NCI-H2029 treated with DMSO at 0.1 percent for 48 hours (cell line): ENCODE results near the gene FNBP1L.
"Not testable (repeated sequence)": the region's sequence is repeated elsewhere in the genome, so short reads cannot be mapped to it uniquely, and the experiment has no call there.

Source experiments
- DNase-seq: peaks from one replicate; lab custom pipeline; 2025; lab: John Stamatoyannopoulos, UW

The FNBP1L gene

GRCh38 chr1:93573940-93574469, 126.1 kb downstream of the FNBP1L start:
- DNase-seq = no peak

- no peak for DNase-seq
Measured at GRCh38 chr1:93574511-93574910, 126.6 kb downstream of the FNBP1L start.

GRCh38 chr1:93574991-93575390, 127.1 kb downstream of the FNBP1L start:
- no peak for DNase-seq

GRCh38 chr1:93575621-93576284, 127.8 kb downstream of the FNBP1L start:
- DNase-seq = no peak

- no peak for DNase-seq
Measured at GRCh38 chr1:93576346-93576745, 128.4 kb downstream of the FNBP1L start.

GRCh38 chr1:93576746-93577145, 128.8 kb downstream of the FNBP1L start:
- DNase-seq = no peak

GRCh38 chr1:93577536-93578432, 129.9 kb downstream of the FNBP1L start:
- DNase-seq = no peak

- DNase-seq = no peak
Measured at GRCh38 chr1:93578433-93578830, 130.5 kb downstream of the FNBP1L start.

GRCh38 chr1:93578911-93579825, 131.2 kb downstream of the FNBP1L start:
- DNase-seq = no peak

GRCh38 chr1:93579891-93580290, 132.0 kb downstream of the FNBP1L start:
- DNase-seq = no peak

GRCh38 chr1:93581917-93582850, 134.3 kb downstream of the FNBP1L start:
- no peak for DNase-seq

GRCh38 chr1:93584261-93585003, 136.5 kb downstream of the FNBP1L start:
- no peak for DNase-seq

- DNase-seq = peak; percentile 79
Measured at GRCh38 chr1:93585059-93585966, 137.4 kb downstream of the FNBP1L start.

- no peak for DNase-seq
Measured at GRCh38 chr1:93587354-93587753, 139.4 kb downstream of the FNBP1L start.

GRCh38 chr1:93588206-93588605, 140.3 kb downstream of the FNBP1L start:
- no peak for DNase-seq

GRCh38 chr1:93588955-93589354, 141.0 kb downstream of the FNBP1L start:
- no peak for DNase-seq

GRCh38 chr1:93591291-93591675, 143.4 kb downstream of the FNBP1L start:
- DNase-seq = not testable (repeated sequence)

- DNase-seq = peak; percentile 97
Measured at GRCh38 chr1:93591676-93592550, 144.0 kb downstream of the FNBP1L start.
